NB4 (cell line): Measurements from ENCODE around the gene CCHCR1.

Experiments used
- DNase-seq: peaks from one replicate; pipeline ENCODE4 v3.0.0; 2010; ENCODE audit warnings: low read depth
- H3K4me3 ChIP-seq: one replicate; pipeline ENCODE4 v1.5.1; 2011; ENCODE audit warnings: mild to moderate bottlenecking, low read depth, low read length, moderate library complexity
- CTCF ChIP-seq: IDR thresholded peaks from one replicate; pipeline ENCODE4 v1.5.1; 2012; ENCODE audit warnings: low read depth, low read length
- MAX ChIP-seq: IDR thresholded peaks from 2 replicates; pipeline ENCODE4 v1.6.1; 2011; ENCODE audit warnings: low read depth, low read length
- MYC ChIP-seq: IDR thresholded peaks from 2 replicates; pipeline ENCODE4 v1.6.1; 2011; ENCODE audit warnings: low read depth, low read length
- POLR2A ChIP-seq: IDR thresholded peaks from 2 replicates; pipeline ENCODE4 v1.6.1; 2011; ENCODE audit warnings: mild to moderate bottlenecking; ENCODE audit not compliant: insufficient read length; ENCODE audit errors: extremely low read depth

CCHCR1 gene

GRCh38 chr6:31156641-31157040 lies 961 bp downstream of the CCHCR1 start:
- no peak overlapping the region for H3K4me3 ChIP-seq
- DNase-seq: no peak
- TF ChIP-seq MAX: no peak
- TF ChIP-seq CTCF: no peak
- TF ChIP-seq POLR2A: no peak
- no peak for TF ChIP-seq MYC

- DNase-seq: no peak
- H3K4me3 ChIP-seq: no peak overlapping the region
- TF ChIP-seq MYC (no peak), POLR2A (no peak), CTCF (no peak), MAX (no peak)
These were observed 3.2 kb downstream of the CCHCR1 start for GRCh38 chr6:31154436-31154835.

GRCh38 chr6:31152781-31153180 lies 4.8 kb downstream of the CCHCR1 start:
- DNase-seq: no peak
- no peak overlapping the region for H3K4me3 ChIP-seq
- TF ChIP-seq POLR2A (no peak), MYC (no peak), MAX (no peak), CTCF (no peak)

GRCh38 chr6:31149827-31150447 lies 7.7 kb downstream of the CCHCR1 start:
- TF ChIP-seq POLR2A (no peak), MYC (no peak), MAX (no peak), CTCF (no peak)
- DNase-seq: no peak
- H3K4me3 ChIP-seq: no peak overlapping the region

- H3K4me3 ChIP-seq: no peak overlapping the region
- TF ChIP-seq MAX: no peak
- TF ChIP-seq POLR2A: no peak
- no peak for TF ChIP-seq MYC
- TF ChIP-seq CTCF: no peak
These were observed 12.2 kb downstream of the CCHCR1 start for GRCh38 chr6:31145386-31145785.

GRCh38 chr6:31144970-31145340 lies 12.6 kb downstream of the CCHCR1 start:
- no peak overlapping the region for H3K4me3 ChIP-seq
- DNase-seq: no peak
- TF ChIP-seq MYC (no peak), CTCF (no peak), MAX (no peak), POLR2A (no peak)

More at GRCh38 chr6:31145386-31145785, 12.2 kb downstream of the CCHCR1 start:
- DNase-seq: no peak
